Hepatocyte (in vitro differentiated cells): ENCODE results near the gene DAW1. TPM values are rescaled to one million over a fixed set of nuclear protein-coding genes. Genes with fewer than 3 reads are reported as not detected.

Experiments used
- DNase-seq: peaks from one replicate; pipeline ENCODE4 v3.0.0-alpha.2; 2016; ENCODE audit warnings: low spot score
- H2AFZ ChIP-seq: fragments of 200-600 bp; sonication (generic); 2 replicates; pipeline ENCODE4 v1.6.0; 2016; ENCODE audit warnings: antibody characterized with exemption, mild to moderate bottlenecking
- H3K27ac ChIP-seq: fragments of 200-600 bp; sonication (generic); 2 replicates; pipeline ENCODE4 v1.5.1; 2016; ENCODE audit warnings: mild to moderate bottlenecking
- H3K27me3 ChIP-seq: fragments of 200-600 bp; sonication (generic); 2 replicates; pipeline ENCODE4 v1.6.1; 2016
- H3K36me3 ChIP-seq: fragments of 200-600 bp; sonication (generic); replicated peaks from 2 replicates; pipeline ENCODE4 v1.5.1; 2016; ENCODE audit warnings: low read depth; ENCODE audit not compliant: insufficient read depth
- H3K4me1 ChIP-seq: fragments of 200-600 bp; sonication (generic); 2 replicates; pipeline ENCODE4 v1.5.1; 2016; ENCODE audit warnings: mild to moderate bottlenecking, moderate library complexity; ENCODE audit not compliant: insufficient read depth
- H3K4me2 ChIP-seq: fragments of 200-600 bp; sonication (generic); 2 replicates; pipeline ENCODE4 v1.6.0; 2016
- H3K4me3 ChIP-seq: fragments of 200-600 bp; sonication (generic); 2 replicates; pipeline ENCODE4 v1.5.1; 2016; ENCODE audit warnings: mild to moderate bottlenecking
- H3K79me2 ChIP-seq: fragments of 200-600 bp; sonication (generic); 2 replicates; pipeline ENCODE4 v1.6.0; 2017; ENCODE audit warnings: mild to moderate bottlenecking
- H3K9me2 ChIP-seq: fragments of 200-600 bp; sonication (generic); replicated peaks from 2 replicates; pipeline ENCODE4 v1.6.0; 2017; ENCODE audit warnings: mild to moderate bottlenecking; ENCODE audit not compliant: insufficient read depth
- H3K9me3 ChIP-seq: fragments of 200-600 bp; sonication (generic); 2 replicates; pipeline ENCODE4 v1.5.1; 2016; ENCODE audit warnings: low read depth, mild to moderate bottlenecking
- H4K20me1 ChIP-seq: fragments of 200-600 bp; sonication (generic); 2 replicates; pipeline ENCODE4 v1.6.0; 2016; ENCODE audit warnings: mild to moderate bottlenecking; ENCODE audit not compliant: insufficient read depth, poor library complexity, severe bottlenecking
- EZH2 ChIP-seq: fragments of 200-600 bp; sonication (generic); IDR thresholded peaks from 2 replicates; pipeline ENCODE4 v1.6.1; 2016; ENCODE audit warnings: antibody characterized with exemption, mild to moderate bottlenecking, borderline replicate concordance
- EZH2phosphoT487 ChIP-seq: fragments of 200-600 bp; sonication (generic); IDR thresholded peaks from one replicate; pipeline ENCODE4 v1.6.1; 2018; ENCODE audit warnings: antibody characterized with exemption, mild to moderate bottlenecking, low read depth, moderate library complexity; ENCODE audit not compliant: unreplicated experiment, severe bottlenecking
- WGBS: methylation state at CpG from one replicate; pipeline ENCODE4 v1.1.6; 2016; ENCODE audit warnings: low lambda C conversion rate; ENCODE audit errors: missing lambda C conversion rate; 5-methylcytosine and 5-hydroxymethylcytosine counted together
- polyA plus RNA-seq: library from polyadenylated mRNA; unstranded; fragments of >200 nt; fragmentation: Nextera tagmentation; extraction: Ambion mirVana; gene quantifications from 2 replicates; pipeline ENCODE4 v1.2.1, GENCODE V29; 2016
- total RNA-seq: library from RNA; depleted of rRNA; stranded (reverse); fragments of >200 nt; gene quantifications from 2 replicates; pipeline ENCODE4 v1.2.3, GENCODE V29; 2014
- TF ChIP-seq, protein P1 (sequence below): fragments of 200-600 bp; sonication (generic); IDR thresholded peaks from 2 replicates; pipeline ENCODE4 v1.5.1; 2016; ENCODE audit warnings: antibody characterized with exemption, mild to moderate bottlenecking; ENCODE audit not compliant: poor library complexity

The DAW1 gene
- total and polyA plus RNA-seq, 2 experiments from 2014 or later: 0.23 to 0.88 TPM

DNA sequence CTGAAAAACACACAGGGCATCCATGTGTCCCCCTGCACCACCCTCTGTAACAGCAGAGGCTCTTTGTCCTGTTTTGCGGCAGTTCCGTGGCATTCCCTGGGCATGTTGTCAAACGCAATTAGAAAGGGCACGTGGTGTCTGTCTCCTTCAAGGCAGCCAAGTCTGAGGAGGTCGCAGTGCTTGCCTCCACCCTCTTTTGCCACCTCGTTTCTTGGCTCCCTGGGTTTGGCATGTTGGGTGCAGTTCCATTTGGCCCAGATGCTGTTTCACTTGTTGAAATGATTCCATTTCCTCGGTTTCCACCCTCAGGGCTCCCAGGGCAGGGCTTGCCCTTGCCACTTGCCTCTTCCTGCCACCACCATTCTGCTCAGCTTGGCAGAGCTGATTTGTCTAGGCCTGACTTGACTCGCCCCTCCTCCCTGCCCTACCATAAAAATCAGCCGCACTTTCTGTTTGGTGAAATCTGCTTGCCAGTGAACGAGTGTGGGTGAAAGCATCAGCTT lies 45.4 kb upstream of the DAW1 start:
- Histone ChIP-seq H3K36me3 (no peaks in the 10 kb centered on the region), H3K9me3 (no peaks in the 10 kb centered on the region), H3K9me2 (no peaks in the 10 kb centered on the region), H2AFZ (no peak overlapping the region), H3K4me1 (no peaks in the 10 kb centered on the region), H3K27me3 (no peaks in the 10 kb centered on the region), H3K4me3 (no peak overlapping the region), H4K20me1 (no peaks in the 10 kb centered on the region), H3K27ac (no peak overlapping the region), H3K4me2 (no peak overlapping the region), H3K79me2 (no peaks in the 10 kb centered on the region)
- WGBS: 87% methylated on average over 10 of the region's 10 CpGs
- DNase-seq: no peak
- TF ChIP-seq, protein P1, sequence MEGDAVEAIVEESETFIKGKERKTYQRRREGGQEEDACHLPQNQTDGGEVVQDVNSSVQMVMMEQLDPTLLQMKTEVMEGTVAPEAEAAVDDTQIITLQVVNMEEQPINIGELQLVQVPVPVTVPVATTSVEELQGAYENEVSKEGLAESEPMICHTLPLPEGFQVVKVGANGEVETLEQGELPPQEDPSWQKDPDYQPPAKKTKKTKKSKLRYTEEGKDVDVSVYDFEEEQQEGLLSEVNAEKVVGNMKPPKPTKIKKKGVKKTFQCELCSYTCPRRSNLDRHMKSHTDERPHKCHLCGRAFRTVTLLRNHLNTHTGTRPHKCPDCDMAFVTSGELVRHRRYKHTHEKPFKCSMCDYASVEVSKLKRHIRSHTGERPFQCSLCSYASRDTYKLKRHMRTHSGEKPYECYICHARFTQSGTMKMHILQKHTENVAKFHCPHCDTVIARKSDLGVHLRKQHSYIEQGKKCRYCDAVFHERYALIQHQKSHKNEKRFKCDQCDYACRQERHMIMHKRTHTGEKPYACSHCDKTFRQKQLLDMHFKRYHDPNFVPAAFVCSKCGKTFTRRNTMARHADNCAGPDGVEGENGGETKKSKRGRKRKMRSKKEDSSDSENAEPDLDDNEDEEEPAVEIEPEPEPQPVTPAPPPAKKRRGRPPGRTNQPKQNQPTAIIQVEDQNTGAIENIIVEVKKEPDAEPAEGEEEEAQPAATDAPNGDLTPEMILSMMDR: no peak
- TF ChIP-seq EZH2 (no peak), EZH2phosphoT487 (no peak)

- H3K9me2 ChIP-seq: no peaks in the 10 kb centered on the region
- H4K20me1 ChIP-seq: no peaks in the 10 kb centered on the region
- TF ChIP-seq, protein P1: no peak
- TF ChIP-seq EZH2 (no peak), EZH2phosphoT487 (no peak)
- no peaks in the 10 kb centered on the region for H3K79me2 ChIP-seq
- H3K27ac ChIP-seq: no peak overlapping the region
- no peak for DNase-seq
- no peaks in the 10 kb centered on the region for H3K36me3 ChIP-seq
- H3K9me3 ChIP-seq: no peaks in the 10 kb centered on the region
- no peak overlapping the region for H2AFZ ChIP-seq
- H3K4me1 ChIP-seq: no peaks in the 10 kb centered on the region
- WGBS: 71% methylated on average over 2 of the region's 2 CpGs
- no peaks in the 10 kb centered on the region for H3K27me3 ChIP-seq
- H3K4me3 ChIP-seq: no peak overlapping the region
- no peak overlapping the region for H3K4me2 ChIP-seq
Measured at GRCh38 chr2:227826563-227826962, 44.9 kb upstream of the DAW1 start.

DNA sequence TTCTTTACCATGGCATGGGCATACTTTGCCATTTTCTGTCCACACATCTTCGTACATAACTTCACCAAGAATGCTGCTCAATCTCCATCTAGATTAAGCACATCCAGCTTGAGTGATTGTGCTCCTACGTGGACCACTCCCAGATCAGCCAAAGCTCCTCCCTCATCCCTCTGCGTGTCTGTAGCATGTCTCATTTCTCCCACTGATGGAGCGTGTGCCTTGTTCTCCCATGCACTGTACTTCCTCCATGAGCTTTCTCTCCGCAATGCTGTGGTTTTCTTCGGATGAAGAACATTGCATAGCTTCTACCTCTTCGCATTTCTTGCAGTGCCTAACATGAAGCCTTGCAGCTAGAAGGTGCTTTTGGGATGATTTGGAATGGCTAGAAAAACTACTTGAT lies 44.3 kb upstream of the DAW1 start:
- Histone ChIP-seq H3K79me2 (no peaks in the 10 kb centered on the region), H3K9me2 (no peaks in the 10 kb centered on the region), H2AFZ (no peak overlapping the region), H3K27me3 (no peaks in the 10 kb centered on the region), H3K4me1 (no peaks in the 10 kb centered on the region), H3K36me3 (no peaks in the 10 kb centered on the region), H3K27ac (no peak overlapping the region), H3K4me3 (no peak overlapping the region), H3K4me2 (no peak overlapping the region), H3K9me3 (no peaks in the 10 kb centered on the region), H4K20me1 (no peaks in the 10 kb centered on the region)
- 92% methylated on average over 7 of the region's 7 CpGs for WGBS
- DNase-seq: no peak
- no peak for TF ChIP-seq EZH2
- TF ChIP-seq EZH2phosphoT487: no peak
- TF ChIP-seq, protein P1: no peak

DNA sequence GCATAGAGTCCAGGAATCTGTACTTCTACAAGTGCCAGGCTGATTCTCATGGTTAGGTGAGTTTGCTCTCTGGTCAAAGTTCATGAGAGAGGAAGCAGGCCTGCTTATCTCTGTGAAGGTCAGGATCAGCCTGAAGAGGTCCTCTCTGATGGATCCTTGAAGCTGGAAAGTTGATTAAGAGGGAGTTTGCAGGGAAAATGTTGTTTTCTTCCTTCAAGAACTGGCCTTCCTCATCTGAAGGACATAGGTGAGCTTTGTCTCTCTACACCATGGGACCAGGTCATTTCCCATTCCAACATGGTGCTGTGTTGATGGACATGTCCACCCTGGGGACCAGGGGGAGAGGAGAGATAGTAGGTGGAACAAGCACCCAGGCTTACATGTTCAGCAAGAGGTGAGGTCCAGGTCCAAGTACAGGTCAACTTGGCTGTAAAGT lies 42.9 kb upstream of the DAW1 start:
- Histone ChIP-seq H3K4me2 (no peak overlapping the region), H3K4me3 (no peak overlapping the region), H3K27me3 (no peaks in the 10 kb centered on the region), H3K9me2 (no peaks in the 10 kb centered on the region), H2AFZ (no peak overlapping the region), H3K4me1 (no peaks in the 10 kb centered on the region), H3K79me2 (no peaks in the 10 kb centered on the region), H3K9me3 (no peaks in the 10 kb centered on the region), H3K36me3 (no peaks in the 10 kb centered on the region), H3K27ac (no peak overlapping the region), H4K20me1 (no peaks in the 10 kb centered on the region)
- no peak for TF ChIP-seq EZH2
- no peak for TF ChIP-seq EZH2phosphoT487
- TF ChIP-seq, protein P1: no peak
- no peak for DNase-seq
